ENCODE results near the gene PDZD7.

Gene PDZD7

GRCh38 chr10:101030496-101031127, 317 bp downstream of the PDZD7 start:
- in situ Hi-C loops (cut with HindIII; ENCODE audit: low sequenced_read_pairs): no loop called here
- no peak for DNase-seq (ENCODE audit: low read depth, low spot score)
- peak overlapping the region; percentile 91 for H3K4me3 ChIP-seq (ENCODE audit: low read depth, low read length)
- TF ChIP-seq CTCF (IDR thresholded peaks at IDR 0.05; ENCODE audit: low read depth, low read length): no peak

DNA sequence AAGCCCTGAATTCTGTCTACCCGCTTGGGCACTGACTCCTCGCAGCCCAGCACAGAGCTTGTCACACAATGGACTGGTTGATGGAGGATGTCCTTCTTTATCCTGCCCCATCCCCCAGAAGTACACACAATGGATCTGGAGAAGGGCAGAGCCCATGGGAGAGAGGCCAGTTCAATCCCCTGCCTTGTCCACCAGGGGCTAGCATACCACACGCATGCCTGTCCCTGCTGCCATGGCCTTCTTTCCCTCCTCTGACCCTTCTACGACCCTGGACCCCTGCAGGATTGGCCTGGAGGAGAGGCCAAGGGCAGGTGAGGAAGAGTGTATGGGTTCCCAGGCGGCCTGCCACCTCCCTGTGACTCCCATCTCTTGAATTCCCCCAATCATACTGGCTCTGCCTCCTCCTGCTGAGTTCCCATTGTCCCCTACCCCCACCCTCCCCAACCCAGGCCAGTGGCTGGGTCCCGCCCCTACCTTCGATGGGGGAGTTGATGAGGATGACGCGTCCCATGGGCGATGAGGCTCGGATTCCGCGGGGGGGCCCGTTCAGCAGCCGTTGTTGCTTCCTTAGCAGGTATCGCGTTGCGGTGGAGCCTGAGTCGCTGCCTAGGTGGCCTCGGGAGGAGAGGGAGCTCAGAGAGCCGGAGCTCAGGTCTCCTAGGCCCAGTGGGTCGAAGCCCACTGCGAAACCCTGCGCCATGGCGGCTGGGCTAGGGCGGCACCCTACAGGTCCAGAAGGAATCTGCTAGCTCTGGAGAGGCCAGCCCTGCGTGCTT, 1.2 kb downstream of the PDZD7 start:
- peak; percentile 25 for TF ChIP-seq CTCF (IDR thresholded peaks at IDR 0.05; ENCODE audit: low read depth, low read length)
- no peak overlapping the region for H3K4me3 ChIP-seq (ENCODE audit: low read depth, low read length)
- DNase-seq (ENCODE audit: low read depth, low spot score): no peak
- in situ Hi-C loops (cut with HindIII; ENCODE audit: low sequenced_read_pairs): no loop called here

- no peak for DNase-seq (ENCODE audit: low read depth, low spot score)
- in situ Hi-C loops (cut with HindIII; ENCODE audit: low sequenced_read_pairs): no loop called here
- no peak for TF ChIP-seq CTCF (IDR thresholded peaks at IDR 0.05; ENCODE audit: low read depth, low read length)
- H3K4me3 ChIP-seq (ENCODE audit: low read depth, low read length): no peak overlapping the region
These were observed 2.2 kb downstream of the PDZD7 start for GRCh38 chr10:101028446-101029337.

GRCh38 chr10:101027106-101027720, 3.7 kb downstream of the PDZD7 start:
- TF ChIP-seq CTCF (IDR thresholded peaks at IDR 0.05; ENCODE audit: low read depth, low read length): no peak
- H3K4me3 ChIP-seq (ENCODE audit: low read depth, low read length): no peak overlapping the region
- no peak for DNase-seq (ENCODE audit: low read depth, low spot score)
- in situ Hi-C loops (cut with HindIII; ENCODE audit: low sequenced_read_pairs): no loop called here

GRCh38 chr10:101022967-101023705, 7.8 kb downstream of the PDZD7 start:
- in situ Hi-C loops (cut with HindIII; ENCODE audit: low sequenced_read_pairs): no loop called here

More at GRCh38 chr10:101022967-101023705, 7.8 kb downstream of the PDZD7 start:
- H3K4me3 ChIP-seq (ENCODE audit: low read depth, low read length): no peak overlapping the region
- no peak for TF ChIP-seq CTCF (IDR thresholded peaks at IDR 0.05; ENCODE audit: low read depth, low read length)
- no peak for DNase-seq (ENCODE audit: low read depth, low spot score)

Measured in astrocyte of the spinal cord (primary cell).